ENCODE results near the gene S1PR4. TPM values are rescaled to one million over a fixed set of nuclear protein-coding genes. Genes with fewer than 3 reads are reported as not detected.
"Not testable (repeated sequence)": the region's sequence is repeated elsewhere in the genome, so short reads cannot be mapped to it uniquely, and the experiment has no call there.

Gene S1PR4
- total RNA-seq, 2 experiments from 2014 or later, result 29.0 to 32.2 TPM

DNA sequence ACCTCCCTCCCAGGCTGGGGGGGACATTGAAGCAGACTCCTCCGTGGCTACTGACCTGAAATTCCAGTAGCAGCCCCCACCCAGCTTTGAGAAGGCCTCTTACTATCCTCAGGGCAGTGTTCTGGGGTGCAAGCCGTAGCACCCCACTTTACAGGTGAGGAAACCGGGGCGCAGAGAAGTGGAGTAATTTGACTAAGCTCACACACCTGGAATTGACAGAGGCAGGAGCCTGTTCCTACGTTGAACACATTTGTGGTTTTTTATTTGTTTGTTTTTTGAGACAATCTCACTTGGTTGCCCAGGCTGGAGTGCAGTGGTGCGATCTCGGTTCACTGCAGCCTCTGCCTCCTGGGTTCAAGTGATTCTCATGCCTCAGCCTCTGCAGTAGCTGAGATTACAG is 14.6 kb upstream of the S1PR4 start:
- Mint-ChIP-seq H3K9me3 (ENCODE audit: low read depth) (peaks cover 4% of the 10 kb centered on the region), H3K36me3 (ENCODE audit: low read depth) (peaks cover 40% of the 10 kb centered on the region), H3K27me3 (no peaks in the 10 kb centered on the region), H3K27ac (no peak overlapping the region), H3K4me1 (peaks cover 23% of the 10 kb centered on the region), H3K4me3 (no peak overlapping the region)
- no peak for ATAC-seq
- intact Hi-C loops (cut with DNase I, micrococcal nuclease), result loop anchor here (1.0 to 10.0 kb wide), 5 partner anchors 18 to 202 kb away; no protein-coding TSS in a partner anchor
- POLR2A ChIA-PET, result no interaction called here
- no peak for DNase-seq
- CTCF ChIA-PET, result interaction anchor here (0.6 to 2.4 kb wide), 4 partner anchors 12 to 37 kb away, joined by 3 to 10 read pairs (median 3); no protein-coding TSS in a partner anchor

DNA sequence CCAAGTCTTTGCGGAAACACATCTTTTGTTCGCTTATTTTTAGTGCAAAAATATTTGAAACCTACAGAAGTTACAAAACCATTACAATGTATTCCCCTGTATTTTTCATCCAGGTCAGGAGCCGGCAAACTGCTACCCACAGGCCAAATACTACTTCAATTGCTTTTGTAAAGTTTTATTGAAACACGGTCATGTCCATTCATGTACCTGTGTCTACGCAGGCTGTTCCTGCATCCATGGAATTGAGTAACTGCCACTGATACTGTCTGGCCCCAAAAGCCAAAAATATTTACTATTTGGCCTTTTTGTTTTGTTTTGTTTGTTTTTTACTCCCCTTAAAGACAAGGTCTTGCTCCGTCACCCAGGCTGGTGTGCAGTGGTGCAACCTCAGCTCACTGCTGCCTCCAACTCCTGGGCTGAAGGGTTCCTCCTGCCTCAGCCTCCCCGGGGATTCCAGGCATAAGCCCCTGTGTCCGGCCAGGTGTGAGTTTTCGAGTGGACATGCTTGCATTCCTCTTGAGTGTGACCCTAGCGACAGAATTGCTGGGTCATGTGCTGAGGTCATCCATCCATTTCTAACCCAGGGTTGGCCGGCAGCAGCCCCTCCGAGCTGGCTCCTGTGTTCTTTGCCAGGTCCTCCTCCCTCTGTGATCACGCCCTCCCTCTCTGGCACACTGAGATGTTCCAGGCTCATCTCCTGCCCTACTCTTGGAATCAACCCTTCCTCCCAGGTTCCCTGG is 10.9 kb upstream of the S1PR4 start:
- Mint-ChIP-seq H3K27ac (no peak overlapping the region), H3K9me3 (ENCODE audit: low read depth) (no peaks in the 10 kb centered on the region), H3K4me1 (peaks cover 14% of the 10 kb centered on the region), H3K36me3 (ENCODE audit: low read depth) (peaks cover 15% of the 10 kb centered on the region), H3K27me3 (no peaks in the 10 kb centered on the region), H3K4me3 (no peak overlapping the region)
- ChIA-PET POLR2A (no interaction called here), CTCF (interaction anchor here (0.5 kb wide), 1 partner anchor 202 kb away, joined by 3 read pairs; no protein-coding TSS in a partner anchor)
- no peak for DNase-seq
- no peak for ATAC-seq
- intact Hi-C loops (cut with DNase I, micrococcal nuclease), result loop anchor here in 1 of 2 experiments (10.0 kb wide), 1 partner anchor 93 kb away; no protein-coding TSS in a partner anchor

DNA sequence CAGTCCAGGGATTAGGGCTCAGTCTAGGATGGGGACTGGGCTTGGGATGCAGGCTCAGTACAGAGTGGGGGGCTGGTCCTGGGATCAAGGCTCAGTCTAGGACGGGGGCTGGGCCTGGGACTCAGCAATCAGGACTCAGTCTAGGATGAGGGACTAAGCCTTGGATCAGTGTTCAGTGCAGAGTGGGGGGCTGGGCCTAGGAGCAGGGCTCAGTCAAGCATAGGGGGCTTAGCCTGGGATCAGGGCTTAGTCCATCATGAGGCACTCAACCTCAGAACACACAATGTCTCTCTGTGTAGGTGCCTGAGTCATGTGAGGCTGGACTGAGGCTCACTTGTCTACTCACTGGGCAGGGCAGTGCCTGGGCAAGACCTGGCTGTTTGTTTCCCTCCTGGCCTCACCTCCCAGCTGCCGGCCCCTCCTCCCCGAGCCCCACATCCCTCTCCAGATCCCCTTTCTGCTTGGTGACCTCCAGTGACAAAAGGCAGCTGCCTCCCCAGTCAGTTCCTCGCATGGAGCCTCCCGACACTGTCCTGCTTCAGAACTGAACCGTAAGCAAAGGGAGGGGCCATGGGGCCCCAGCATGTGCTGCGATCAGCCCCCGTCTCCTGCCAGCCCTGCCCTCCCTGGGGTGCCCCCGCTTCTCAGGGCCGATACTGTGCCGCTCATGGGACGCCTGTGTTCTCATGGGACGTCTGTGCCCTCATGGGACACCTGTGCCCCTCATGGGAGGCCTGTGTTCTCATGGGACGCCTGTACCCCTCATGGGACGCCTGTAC is 6.5 kb upstream of the S1PR4 start:
- Mint-ChIP-seq H3K36me3 (ENCODE audit: low read depth) (peaks cover 5% of the 10 kb centered on the region), H3K27me3 (no peaks in the 10 kb centered on the region), H3K4me3 (no peak overlapping the region), H3K9me3 (ENCODE audit: low read depth) (no peaks in the 10 kb centered on the region), H3K27ac (no peak overlapping the region), H3K4me1 (peaks cover 16% of the 10 kb centered on the region)
- intact Hi-C loops (cut with DNase I, micrococcal nuclease), result no loop called here
- POLR2A ChIA-PET, result no interaction called here
- peak; percentile 13 for ATAC-seq
- no peak for DNase-seq
- CTCF ChIA-PET, result interaction anchor here (0.5 to 0.7 kb wide), 2 partner anchors 92 to 222 kb away, joined by 3 to 4 read pairs; no protein-coding TSS in a partner anchor

DNA sequence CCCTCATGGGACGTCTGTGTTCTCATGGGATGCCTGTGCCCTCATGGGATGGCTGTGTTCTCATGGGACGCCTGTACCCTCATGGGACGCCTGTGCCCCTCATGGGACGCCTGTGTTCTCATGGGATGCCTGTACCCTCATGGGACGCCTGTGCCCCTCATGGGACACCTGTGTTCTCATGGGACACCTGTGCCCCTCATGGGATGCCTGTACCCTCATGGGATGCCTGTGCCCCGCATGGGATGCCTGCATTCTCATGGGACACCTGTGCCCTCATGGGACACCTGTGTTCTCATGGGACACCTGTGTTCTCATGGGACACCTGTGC is 5.9 kb upstream of the S1PR4 start:
- DNase-seq; H3K27ac Mint-ChIP-seq; ATAC-seq; H3K4me3 Mint-ChIP-seq; CTCF ChIA-PET; POLR2A ChIA-PET; H3K9me3 Mint-ChIP-seq (ENCODE audit: low read depth); H3K36me3 Mint-ChIP-seq (ENCODE audit: low read depth); H3K27me3 Mint-ChIP-seq; intact Hi-C loops (cut with DNase I, micrococcal nuclease): not testable (repeated sequence)
- peaks cover 18% of the 10 kb centered on the region for H3K4me1 Mint-ChIP-seq

DNA sequence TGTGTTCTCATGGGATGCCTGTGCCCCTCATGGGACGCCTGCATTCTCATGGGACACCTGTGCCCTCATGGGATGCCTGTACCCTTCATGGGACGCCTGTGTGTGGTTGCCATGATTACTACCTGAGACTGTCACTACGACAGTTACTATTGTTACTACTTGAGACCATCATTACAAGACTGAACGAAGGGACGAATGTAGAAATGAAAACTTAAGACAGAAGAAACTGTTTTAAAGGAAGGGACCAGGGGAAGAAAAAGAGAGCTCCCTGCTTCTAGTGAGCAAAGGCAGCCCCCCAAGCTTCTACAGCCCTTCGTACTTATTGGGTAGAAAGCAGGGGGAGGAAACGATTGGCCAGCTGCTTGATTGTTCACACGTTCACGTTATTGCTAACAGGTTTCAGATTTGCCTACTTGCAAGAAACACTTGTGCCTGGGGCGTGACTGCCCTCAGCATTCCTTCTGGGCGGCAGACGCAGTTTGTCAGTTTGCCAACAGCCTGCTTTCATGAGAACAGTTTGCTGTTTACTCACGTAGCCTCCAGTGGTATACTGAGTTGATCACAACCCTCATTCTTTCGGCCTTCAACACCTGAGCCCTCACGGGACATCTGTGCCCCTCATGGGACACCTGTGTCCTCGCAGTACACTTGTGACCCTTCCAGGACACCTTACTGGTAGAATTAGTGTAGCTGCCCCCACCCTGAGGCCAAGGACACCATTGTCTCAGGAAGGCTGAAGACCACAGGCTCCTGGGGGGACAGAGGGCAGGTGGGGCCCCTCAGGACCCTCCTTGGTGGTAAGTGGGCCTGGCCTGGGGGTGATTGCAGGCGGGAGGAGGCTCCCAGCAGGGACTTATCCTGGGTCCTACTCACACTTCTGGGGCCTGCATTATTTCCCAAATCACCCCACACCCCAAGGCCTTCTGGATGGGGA is 2.5 kb upstream of the S1PR4 start:
- Mint-ChIP-seq H3K4me1 (peaks cover 20% of the 10 kb centered on the region), H3K27me3 (no peaks in the 10 kb centered on the region), H3K36me3 (ENCODE audit: low read depth) (peaks cover 26% of the 10 kb centered on the region), H3K9me3 (ENCODE audit: low read depth) (no peaks in the 10 kb centered on the region), H3K27ac (peak overlapping the region; percentile 90), H3K4me3 (peak overlapping the region; percentile 82)
- intact Hi-C loops (cut with DNase I, micrococcal nuclease), result loop anchor here in 1 of 2 experiments (2.0 kb wide), 1 partner anchor 21 kb away; no protein-coding TSS in a partner anchor
- DNase-seq, result peak; percentile 65
- CTCF ChIA-PET, result interaction anchor here (0.5 to 1.6 kb wide), 2 partner anchors 16 to 226 kb away, joined by 3 to 4 read pairs; no protein-coding TSS in a partner anchor
- no peak for ATAC-seq
- POLR2A ChIA-PET, result no interaction called here

DNA sequence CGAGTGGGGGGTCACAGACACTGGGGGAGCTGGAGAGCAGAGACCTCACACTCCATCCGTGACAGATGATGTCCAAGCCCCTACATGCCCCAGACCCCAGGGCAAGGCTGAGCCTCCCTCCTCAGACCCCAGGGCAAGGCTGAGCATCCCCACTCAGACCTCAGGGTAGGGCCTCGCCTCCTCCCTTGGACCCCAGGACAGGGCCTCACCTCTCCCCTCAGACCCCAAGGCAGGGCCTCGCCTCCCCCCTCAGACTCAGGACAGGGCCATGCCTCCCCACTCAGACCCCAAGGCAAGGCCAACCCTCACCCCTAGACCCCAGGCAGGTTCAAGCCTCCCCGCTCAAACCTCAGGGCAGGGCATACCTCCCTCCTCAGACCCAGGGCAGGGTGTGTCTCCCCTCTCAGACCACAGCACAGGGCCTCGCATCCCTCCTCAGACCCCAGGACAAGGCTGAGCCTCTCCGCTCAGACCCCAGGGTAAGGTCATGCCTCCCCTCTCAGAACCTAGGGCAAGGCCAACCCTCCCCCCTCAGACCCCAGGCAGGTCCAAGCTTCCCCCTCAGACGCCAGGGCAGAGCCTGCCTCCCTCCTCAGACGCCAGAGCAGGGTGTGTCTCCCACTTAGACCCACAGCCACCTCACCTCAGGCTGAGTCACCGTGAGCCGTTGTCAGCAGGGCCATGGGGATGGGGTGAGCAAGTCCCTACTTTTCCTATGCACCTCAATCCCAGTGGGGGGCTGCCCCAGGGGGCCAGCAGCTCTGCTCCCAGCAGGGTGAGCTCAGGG is 1.7 kb upstream of the S1PR4 start:
- POLR2A ChIA-PET, result no interaction called here
- peaks cover 31% of the 10 kb centered on the region for H3K36me3 Mint-ChIP-seq (ENCODE audit: low read depth)
- no peaks in the 10 kb centered on the region for H3K27me3 Mint-ChIP-seq
- intact Hi-C loops (cut with DNase I, micrococcal nuclease), result loop anchor here in 1 of 2 experiments (2.0 kb wide), 1 partner anchor 22 kb away; no protein-coding TSS in a partner anchor
- CTCF ChIA-PET, result interaction anchor here (0.6 to 1.6 kb wide), 3 partner anchors 48 to 226 kb away, joined by 3 to 4 read pairs (median 3); no protein-coding TSS in a partner anchor
- peak; percentile 88 for DNase-seq
- peaks cover 22% of the 10 kb centered on the region for H3K4me1 Mint-ChIP-seq
- no peaks in the 10 kb centered on the region for H3K9me3 Mint-ChIP-seq (ENCODE audit: low read depth)
- ATAC-seq, result peak; percentile 73
- peak overlapping the region; percentile 82 for H3K4me3 Mint-ChIP-seq
- H3K27ac Mint-ChIP-seq, result peak overlapping the region; percentile 90

DNA sequence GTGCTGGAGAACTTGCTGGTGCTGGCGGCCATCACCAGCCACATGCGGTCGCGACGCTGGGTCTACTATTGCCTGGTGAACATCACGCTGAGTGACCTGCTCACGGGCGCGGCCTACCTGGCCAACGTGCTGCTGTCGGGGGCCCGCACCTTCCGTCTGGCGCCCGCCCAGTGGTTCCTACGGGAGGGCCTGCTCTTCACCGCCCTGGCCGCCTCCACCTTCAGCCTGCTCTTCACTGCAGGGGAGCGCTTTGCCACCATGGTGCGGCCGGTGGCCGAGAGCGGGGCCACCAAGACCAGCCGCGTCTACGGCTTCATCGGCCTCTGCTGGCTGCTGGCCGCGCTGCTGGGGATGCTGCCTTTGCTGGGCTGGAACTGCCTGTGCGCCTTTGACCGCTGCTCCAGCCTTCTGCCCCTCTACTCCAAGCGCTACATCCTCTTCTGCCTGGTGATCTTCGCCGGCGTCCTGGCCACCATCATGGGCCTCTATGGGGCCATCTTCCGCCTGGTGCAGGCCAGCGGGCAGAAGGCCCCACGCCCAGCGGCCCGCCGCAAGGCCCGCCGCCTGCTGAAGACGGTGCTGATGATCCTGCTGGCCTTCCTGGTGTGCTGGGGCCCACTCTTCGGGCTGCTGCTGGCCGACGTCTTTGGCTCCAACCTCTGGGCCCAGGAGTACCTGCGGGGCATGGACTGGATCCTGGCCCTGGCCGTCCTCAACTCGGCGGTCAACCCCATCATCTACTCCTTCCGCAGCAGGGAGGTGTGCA is 587 bp downstream of the S1PR4 start:
- ChIA-PET CTCF (interaction anchor here (0.6 kb wide), 1 partner anchor 35 kb away, joined by 3 read pairs; no protein-coding TSS in a partner anchor), POLR2A (interaction anchor here (0.6 kb wide), 2 partner anchors 10 to 49 kb away, joined by 3 to 4 read pairs; no protein-coding TSS in a partner anchor)
- intact Hi-C loops (cut with DNase I, micrococcal nuclease), result loop anchor here in 1 of 2 experiments (1.0 kb wide), 1 partner anchor 37 kb away; no protein-coding TSS in a partner anchor
- ATAC-seq (peak; percentile 0), DNase-seq (peak; percentile 61)
- Mint-ChIP-seq H3K36me3 (ENCODE audit: low read depth) (peaks cover 38% of the 10 kb centered on the region), H3K4me1 (peaks cover 34% of the 10 kb centered on the region), H3K9me3 (ENCODE audit: low read depth) (no peaks in the 10 kb centered on the region), H3K4me3 (peak overlapping the region; percentile 99), H3K27me3 (no peaks in the 10 kb centered on the region), H3K27ac (peak overlapping the region; percentile 97)

DNA sequence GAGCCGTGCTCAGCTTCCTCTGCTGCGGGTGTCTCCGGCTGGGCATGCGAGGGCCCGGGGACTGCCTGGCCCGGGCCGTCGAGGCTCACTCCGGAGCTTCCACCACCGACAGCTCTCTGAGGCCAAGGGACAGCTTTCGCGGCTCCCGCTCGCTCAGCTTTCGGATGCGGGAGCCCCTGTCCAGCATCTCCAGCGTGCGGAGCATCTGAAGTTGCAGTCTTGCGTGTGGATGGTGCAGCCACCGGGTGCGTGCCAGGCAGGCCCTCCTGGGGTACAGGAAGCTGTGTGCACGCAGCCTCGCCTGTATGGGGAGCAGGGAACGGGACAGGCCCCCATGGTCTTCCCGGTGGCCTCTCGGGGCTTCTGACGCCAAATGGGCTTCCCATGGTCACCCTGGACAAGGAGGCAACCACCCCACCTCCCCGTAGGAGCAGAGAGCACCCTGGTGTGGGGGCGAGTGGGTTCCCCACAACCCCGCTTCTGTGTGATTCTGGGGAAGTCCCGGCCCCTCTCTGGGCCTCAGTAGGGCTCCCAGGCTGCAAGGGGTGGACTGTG is 1.2 kb downstream of the S1PR4 start:
- peaks cover 38% of the 10 kb centered on the region for H3K36me3 Mint-ChIP-seq (ENCODE audit: low read depth)
- intact Hi-C loops (cut with DNase I, micrococcal nuclease), result loop anchor here in 1 of 2 experiments (5.0 kb wide), 1 partner anchor 38 kb away; no protein-coding TSS in a partner anchor
- POLR2A ChIA-PET, result interaction anchor here (0.6 kb wide), 1 partner anchor 9 kb away, joined by 3 read pairs; no protein-coding TSS in a partner anchor

More for the DNA sequence above, 1.2 kb downstream of the S1PR4 start:
- Mint-ChIP-seq H3K9me3 (ENCODE audit: low read depth) (no peaks in the 10 kb centered on the region), H3K27ac (peak overlapping the region; percentile 97), H3K27me3 (no peaks in the 10 kb centered on the region), H3K4me3 (peak overlapping the region; percentile 99), H3K4me1 (peaks cover 41% of the 10 kb centered on the region)
- CTCF ChIA-PET, result no interaction called here
- peak; percentile 74 for DNase-seq
- peak; percentile 27 for ATAC-seq
